LNCaP clone FGC (cell line): Measurements from ENCODE around the gene PJA2.

ENCODE experiments used
- DNase-seq: peaks from one replicate; pipeline ENCODE4 v3.0.0-alpha.2; 2011; ENCODE audit warnings: low read depth
- H3K4me3 ChIP-seq: 2 replicates; pipeline ENCODE4 v1.5.1; 2011; ENCODE audit warnings: mild to moderate bottlenecking, low read depth, low read length, control low read depth
- TF ChIP-seq, protein P1 (sequence below): IDR thresholded peaks from 2 replicates; pipeline ENCODE4 v1.5.1; 2012; ENCODE audit warnings: mild to moderate bottlenecking; ENCODE audit not compliant: control insufficient read depth, insufficient read depth; ENCODE audit errors: extremely low read depth

PJA2 gene

DNA sequence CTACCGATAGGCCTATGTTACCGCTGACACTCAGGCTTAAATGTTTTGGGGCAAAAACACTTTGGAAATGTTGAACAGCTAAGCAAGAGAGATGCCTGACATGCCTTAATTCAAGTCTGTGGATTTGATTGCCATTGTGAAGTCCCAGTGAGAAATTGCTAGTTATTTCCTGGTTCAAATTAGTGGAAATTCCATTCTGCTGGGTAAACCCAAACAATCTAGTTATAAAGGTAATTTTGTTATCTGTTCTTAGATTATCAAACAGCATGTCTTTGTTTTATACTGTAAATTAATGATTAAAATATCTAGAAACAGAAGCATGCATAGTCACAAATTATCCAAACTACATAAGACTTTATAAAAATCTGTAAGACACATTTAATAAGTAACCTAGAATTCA is 96.6 kb downstream of the PJA2 start:
- no peak for DNase-seq
- TF ChIP-seq, protein P1, sequence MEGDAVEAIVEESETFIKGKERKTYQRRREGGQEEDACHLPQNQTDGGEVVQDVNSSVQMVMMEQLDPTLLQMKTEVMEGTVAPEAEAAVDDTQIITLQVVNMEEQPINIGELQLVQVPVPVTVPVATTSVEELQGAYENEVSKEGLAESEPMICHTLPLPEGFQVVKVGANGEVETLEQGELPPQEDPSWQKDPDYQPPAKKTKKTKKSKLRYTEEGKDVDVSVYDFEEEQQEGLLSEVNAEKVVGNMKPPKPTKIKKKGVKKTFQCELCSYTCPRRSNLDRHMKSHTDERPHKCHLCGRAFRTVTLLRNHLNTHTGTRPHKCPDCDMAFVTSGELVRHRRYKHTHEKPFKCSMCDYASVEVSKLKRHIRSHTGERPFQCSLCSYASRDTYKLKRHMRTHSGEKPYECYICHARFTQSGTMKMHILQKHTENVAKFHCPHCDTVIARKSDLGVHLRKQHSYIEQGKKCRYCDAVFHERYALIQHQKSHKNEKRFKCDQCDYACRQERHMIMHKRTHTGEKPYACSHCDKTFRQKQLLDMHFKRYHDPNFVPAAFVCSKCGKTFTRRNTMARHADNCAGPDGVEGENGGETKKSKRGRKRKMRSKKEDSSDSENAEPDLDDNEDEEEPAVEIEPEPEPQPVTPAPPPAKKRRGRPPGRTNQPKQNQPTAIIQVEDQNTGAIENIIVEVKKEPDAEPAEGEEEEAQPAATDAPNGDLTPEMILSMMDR: no peak
- no peak overlapping the region for H3K4me3 ChIP-seq

DNA sequence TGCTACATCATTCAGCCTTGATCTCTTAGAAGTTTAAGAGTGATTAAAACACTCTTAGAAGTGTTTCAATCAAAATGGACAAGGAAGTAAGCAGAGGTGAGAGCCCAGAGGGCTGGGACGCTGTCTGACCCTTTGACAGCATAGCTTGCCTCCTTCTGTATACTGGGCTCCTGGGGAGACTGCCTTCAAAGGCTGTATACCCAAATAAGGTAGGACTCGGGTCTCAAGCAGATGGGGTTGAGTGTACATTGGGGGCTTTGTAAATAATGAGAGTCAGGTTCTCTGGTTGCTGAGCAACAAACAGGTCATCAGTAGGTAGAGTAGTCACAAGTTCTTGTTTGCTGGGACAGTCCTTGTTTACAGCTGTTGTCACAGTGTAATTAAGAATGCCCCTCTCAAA is 97.1 kb downstream of the PJA2 start:
- H3K4me3 ChIP-seq: no peak overlapping the region
- DNase-seq: no peak

DNA sequence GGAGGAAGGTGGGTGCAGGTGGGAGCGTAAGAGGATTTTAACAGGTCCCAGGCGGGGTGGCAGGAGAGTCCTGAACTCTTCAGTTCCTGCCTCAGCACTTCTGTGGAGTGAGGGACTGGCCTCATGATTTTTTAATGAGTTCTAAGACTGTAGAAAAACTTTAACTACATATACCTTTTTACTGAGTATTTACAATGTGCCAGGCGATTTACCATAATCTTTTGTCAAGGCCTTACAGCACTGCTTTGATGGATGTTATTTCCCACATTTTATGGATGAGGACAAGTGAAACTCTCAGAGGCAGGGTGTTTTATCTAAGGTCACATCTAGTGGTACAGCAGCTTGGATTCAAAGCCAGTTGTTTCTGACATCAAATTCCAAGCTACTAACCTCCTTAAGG is 99.5 kb downstream of the PJA2 start:
- DNase-seq: peak; percentile 8
- TF ChIP-seq, protein P1: no peak
- no peak overlapping the region for H3K4me3 ChIP-seq

More for the DNA sequence above, 97.1 kb downstream of the PJA2 start:
- TF ChIP-seq, protein P1: no peak

DNA sequence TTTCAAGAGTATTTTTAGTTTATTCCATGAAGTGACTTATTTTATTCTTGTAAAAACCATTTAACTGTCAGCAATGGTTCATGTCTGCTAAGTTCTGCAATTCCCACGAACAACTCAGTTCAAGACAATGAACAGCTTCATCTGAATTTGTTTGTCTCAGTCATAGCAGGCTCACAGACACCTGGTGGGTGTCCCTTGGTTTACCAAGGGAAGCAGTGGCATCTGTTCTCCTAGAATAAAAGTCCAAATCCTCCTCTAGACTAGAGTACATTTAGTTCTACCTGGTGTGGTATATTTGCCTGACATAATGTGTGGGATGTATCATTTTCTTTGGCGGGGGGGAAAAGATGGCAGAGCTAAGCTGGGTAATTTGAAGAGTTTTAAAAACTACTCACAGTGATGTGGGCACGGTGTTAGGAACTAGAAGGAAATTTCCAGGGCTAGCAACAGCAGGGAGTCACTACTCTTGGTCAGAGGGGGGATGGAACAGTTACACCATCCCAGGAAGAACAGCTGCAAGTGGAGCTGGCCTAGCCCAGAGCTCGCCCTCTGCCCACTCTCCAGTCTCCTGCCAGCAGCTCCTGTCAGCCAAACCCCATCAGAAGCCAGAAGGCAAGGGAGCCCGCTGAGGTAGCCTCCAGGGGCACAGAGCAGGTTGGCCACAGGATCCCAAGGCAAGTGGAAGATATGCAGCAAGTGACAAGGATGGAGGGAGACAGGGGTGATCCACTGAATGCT is 100.3 kb downstream of the PJA2 start:
- no peak for DNase-seq
- TF ChIP-seq, protein P1: no peak
- no peak overlapping the region for H3K4me3 ChIP-seq

DNA sequence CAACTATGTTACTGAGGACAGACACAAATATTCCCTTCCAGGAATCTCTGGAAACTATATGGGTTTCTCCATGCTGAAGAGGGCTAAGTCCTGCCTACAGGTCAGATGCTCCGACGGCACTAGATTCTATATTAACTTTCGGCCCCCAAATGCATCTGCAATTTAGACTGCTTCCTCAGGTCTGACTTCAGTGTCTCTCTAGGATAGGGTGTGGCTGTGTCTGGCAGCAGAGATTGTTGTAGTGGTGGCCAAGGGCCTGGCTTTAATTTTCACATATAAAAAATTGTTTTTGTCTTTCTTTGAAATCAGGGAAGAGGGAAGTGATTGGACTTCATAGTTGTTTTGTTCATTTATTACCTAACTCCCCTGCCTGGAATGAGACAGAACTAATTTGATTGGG is 101.8 kb downstream of the PJA2 start:
- H3K4me3 ChIP-seq: no peak overlapping the region
- TF ChIP-seq, protein P1: no peak

DNA sequence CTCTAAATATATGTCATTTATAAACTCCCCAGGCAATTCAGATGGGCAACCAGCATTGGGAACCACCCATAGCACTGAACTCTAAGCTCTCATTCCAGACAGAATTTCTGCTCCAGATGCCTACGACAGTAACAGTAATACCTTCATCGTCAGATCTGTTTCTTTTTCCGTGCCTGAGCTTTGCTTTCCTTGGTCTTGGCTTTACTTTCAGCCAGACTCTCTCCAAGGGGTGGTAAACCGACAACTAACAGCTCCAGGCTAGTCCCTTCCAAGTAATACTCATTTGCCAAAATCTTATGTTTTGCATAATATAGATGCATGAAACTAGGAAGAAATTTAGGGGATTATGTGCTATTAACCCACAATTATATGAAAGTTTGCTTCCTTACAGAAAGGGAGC is 102.3 kb downstream of the PJA2 start:
- no peak overlapping the region for H3K4me3 ChIP-seq

More for the DNA sequence above, 101.8 kb downstream of the PJA2 start:
- no peak for DNase-seq

More for the DNA sequence above, 102.3 kb downstream of the PJA2 start:
- no peak for DNase-seq
- TF ChIP-seq, protein P1: no peak
